HEK293T (cell line): ENCODE results near the gene SPTBN5.

Experiments used
- CTCF ChIA-PET: fragments of 350-600 bp; formaldehyde crosslinking; extraction: SDS; loops from one replicate; lab custom pipeline; 2021; ENCODE audit warnings: antibody characterized with exemption, inconsistent platforms; lab: Yijun Ruan, JAX
- POLR2A ChIA-PET: fragments of 350-600 bp; formaldehyde crosslinking; extraction: SDS; loops from one replicate; lab custom pipeline; 2020; ENCODE audit warnings: antibody characterized with exemption, inconsistent platforms; lab: Yijun Ruan, JAX
- DNase-seq: peaks from one replicate; pipeline ENCODE4 v3.0.0; 2012; ENCODE audit warnings: mixed read lengths; ENCODE audit errors: extremely low spot score
- ARNT ChIP-seq: fragments of 450-650 bp; IDR thresholded peaks from 2 replicates; pipeline ENCODE4 v1.6.1; 2017; ENCODE audit warnings: mild to moderate bottlenecking
- BHLHE40 ChIP-seq: fragments of 450-650 bp; IDR thresholded peaks from 2 replicates; pipeline ENCODE4 v1.6.1; 2016; ENCODE audit warnings: mild to moderate bottlenecking, moderate library complexity, borderline replicate concordance
- CTBP1 ChIP-seq: fragments of 450-650 bp; IDR thresholded peaks from 2 replicates; pipeline ENCODE4 v1.6.1; 2016; ENCODE audit warnings: borderline replicate concordance
- ELF4 ChIP-seq: fragments of 450-650 bp; IDR thresholded peaks from 2 replicates; pipeline ENCODE4 v1.6.1; 2017; ENCODE audit warnings: antibody characterized with exemption
- FOXA1 ChIP-seq: fragments of 450-650 bp; IDR thresholded peaks from 2 replicates; pipeline ENCODE4 v1.6.1; 2016; ENCODE audit warnings: mild to moderate bottlenecking
- FOXK2 ChIP-seq: fragments of 450-650 bp; IDR thresholded peaks from 2 replicates; pipeline ENCODE4 v1.6.1; 2016; ENCODE audit warnings: mild to moderate bottlenecking
- FOXM1 ChIP-seq: fragments of 450-650 bp; IDR thresholded peaks from 2 replicates; pipeline ENCODE4 v1.6.1; 2017; ENCODE audit warnings: mild to moderate bottlenecking, borderline replicate concordance
- HDGF ChIP-seq: fragments of 450-650 bp; IDR thresholded peaks from 2 replicates; pipeline ENCODE4 v1.6.1; 2017; ENCODE audit warnings: antibody characterized with exemption, borderline replicate concordance
- L3MBTL2 ChIP-seq: fragments of 450-650 bp; conservative IDR thresholded peaks from 2 replicates; pipeline ENCODE4 v1.6.1; 2016; ENCODE audit warnings: mild to moderate bottlenecking
- LEF1 ChIP-seq: fragments of 450-650 bp; IDR thresholded peaks from 2 replicates; pipeline ENCODE4 v1.6.1; 2017; ENCODE audit warnings: mild to moderate bottlenecking, borderline replicate concordance
- NFRKB ChIP-seq: fragments of 450-650 bp; IDR thresholded peaks from 2 replicates; pipeline ENCODE4 v1.6.1; 2016; ENCODE audit warnings: mild to moderate bottlenecking, moderate library complexity
- SP1 ChIP-seq: fragments of 450-650 bp; IDR thresholded peaks from 2 replicates; pipeline ENCODE4 v1.6.1; 2017
- SUZ12 ChIP-seq: fragments of 450-650 bp; IDR thresholded peaks from 2 replicates; pipeline ENCODE4 v1.6.1; 2016; ENCODE audit warnings: mild to moderate bottlenecking
- TARDBP ChIP-seq: fragments of 450-650 bp; IDR thresholded peaks from 2 replicates; pipeline ENCODE4 v1.6.1; 2016
- ZNF384 ChIP-seq: fragments of 450-650 bp; IDR thresholded peaks from 2 replicates; pipeline ENCODE4 v1.6.1; 2016
- TF ChIP-seq, protein P1 (sequence below): fragments of 450-650 bp; IDR thresholded peaks from 2 replicates; pipeline ENCODE4 v1.6.1; 2016

SPTBN5 gene

DNA sequence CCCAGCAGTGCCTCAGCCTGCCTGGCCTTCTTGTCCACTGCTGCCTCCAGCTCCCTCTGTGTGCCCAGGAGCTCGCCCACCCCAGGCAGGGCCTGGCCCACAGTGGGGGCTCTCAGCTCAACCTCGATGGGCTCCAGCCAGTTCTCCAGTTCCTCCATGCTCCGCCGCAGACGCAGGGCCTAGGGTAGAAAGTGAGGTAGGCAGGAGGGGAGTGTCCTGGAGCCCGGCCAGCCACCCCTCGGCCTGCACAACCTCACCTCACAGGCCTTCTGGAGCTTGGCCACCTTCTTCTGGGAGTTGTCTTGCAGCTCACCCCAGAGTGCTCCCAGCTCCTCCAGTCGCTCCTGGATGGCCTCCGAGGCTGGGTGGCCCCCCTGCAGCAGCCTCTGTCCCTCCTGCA is 36.5 kb downstream of the SPTBN5 start:
- POLR2A ChIA-PET, result no interaction called here
- CTCF ChIA-PET, result no interaction called here
- DNase-seq, result no peak
- TF ChIP-seq CTBP1 (no peak), FOXA1 (no peak), LEF1 (no peak), FOXK2 (no peak), NFRKB (no peak), L3MBTL2 (no peak), ELF4 (no peak)

DNA sequence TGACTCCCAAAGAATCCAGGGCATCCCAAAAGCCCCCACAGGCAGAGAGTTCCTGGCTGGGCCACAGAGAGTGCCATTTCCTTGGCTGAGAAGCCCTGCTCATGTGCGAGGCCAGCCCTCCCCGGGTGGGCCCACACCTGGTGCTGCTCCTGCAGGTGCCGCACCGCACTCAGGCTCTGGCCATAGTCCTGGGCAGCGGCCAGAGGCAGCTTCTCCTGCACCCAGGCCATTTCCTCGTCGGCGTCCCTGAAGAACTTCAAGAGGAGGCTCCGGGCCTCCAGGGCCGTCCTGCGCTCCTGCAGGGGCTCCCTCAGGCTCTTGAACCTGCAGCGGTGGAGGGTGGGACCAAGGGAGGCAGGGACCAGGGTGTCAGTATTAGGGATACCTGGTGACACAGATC is 37.1 kb downstream of the SPTBN5 start:
- TF ChIP-seq CTBP1 (no peak), FOXM1 (no peak), ARNT (no peak), HDGF (no peak), ZNF384 (no peak), SUZ12 (no peak), FOXA1 (no peak), ELF4 (no peak), TARDBP (no peak), FOXK2 (no peak), LEF1 (no peak)
- TF ChIP-seq, protein P1, sequence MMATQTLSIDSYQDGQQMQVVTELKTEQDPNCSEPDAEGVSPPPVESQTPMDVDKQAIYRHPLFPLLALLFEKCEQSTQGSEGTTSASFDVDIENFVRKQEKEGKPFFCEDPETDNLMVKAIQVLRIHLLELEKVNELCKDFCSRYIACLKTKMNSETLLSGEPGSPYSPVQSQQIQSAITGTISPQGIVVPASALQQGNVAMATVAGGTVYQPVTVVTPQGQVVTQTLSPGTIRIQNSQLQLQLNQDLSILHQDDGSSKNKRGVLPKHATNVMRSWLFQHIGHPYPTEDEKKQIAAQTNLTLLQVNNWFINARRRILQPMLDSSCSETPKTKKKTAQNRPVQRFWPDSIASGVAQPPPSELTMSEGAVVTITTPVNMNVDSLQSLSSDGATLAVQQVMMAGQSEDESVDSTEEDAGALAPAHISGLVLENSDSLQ, result no peak
- ChIA-PET CTCF (no interaction called here), POLR2A (no interaction called here)
- no peak for DNase-seq

GRCh38 chr15:41856262-41856661 is 37.6 kb downstream of the SPTBN5 start:
- TF ChIP-seq, protein P1, result no peak
- TF ChIP-seq CTBP1 (no peak), SP1 (no peak), SUZ12 (no peak), FOXA1 (no peak), ARNT (no peak), FOXK2 (no peak), HDGF (no peak), TARDBP (no peak), ELF4 (no peak), L3MBTL2 (no peak), NFRKB (no peak), FOXM1 (no peak), ZNF384 (no peak), LEF1 (no peak), BHLHE40 (no peak)
- POLR2A ChIA-PET, result no interaction called here
- DNase-seq, result no peak
- CTCF ChIA-PET, result no interaction called here

GRCh38 chr15:41855261-41855961 is 38.4 kb downstream of the SPTBN5 start:
- CTCF ChIA-PET, result no interaction called here
- DNase-seq, result no peak
- no peak for TF ChIP-seq FOXM1
- no peak for TF ChIP-seq LEF1
- TF ChIP-seq FOXA1, result no peak
- TF ChIP-seq HDGF, result no peak
- TF ChIP-seq L3MBTL2, result no peak
- TF ChIP-seq, protein P1, result no peak
- TF ChIP-seq NFRKB, result no peak
- no peak for TF ChIP-seq TARDBP
- TF ChIP-seq BHLHE40, result no peak
- TF ChIP-seq ZNF384, result no peak
- no peak for TF ChIP-seq SP1
- TF ChIP-seq SUZ12, result no peak
- POLR2A ChIA-PET, result no interaction called here

GRCh38 chr15:41854443-41854842 is 39.4 kb downstream of the SPTBN5 start:
- TF ChIP-seq SUZ12 (no peak), FOXM1 (no peak), FOXK2 (no peak), LEF1 (no peak), L3MBTL2 (no peak)
- ChIA-PET POLR2A (no interaction called here), CTCF (no interaction called here)
- no peak for DNase-seq

- ChIA-PET POLR2A (no interaction called here), CTCF (no interaction called here)
- DNase-seq, result no peak
- TF ChIP-seq FOXM1, result no peak
- TF ChIP-seq, protein P1, result no peak
- no peak for TF ChIP-seq L3MBTL2
- no peak for TF ChIP-seq HDGF
Observed at GRCh38 chr15:41853831-41854230, 40.0 kb downstream of the SPTBN5 start.
